Testis (tissue), 3 donors: ENCODE results near the gene EHMT1. TPM values are rescaled to one million over a fixed set of nuclear protein-coding genes. Genes with fewer than 3 reads are reported as not detected.

Source experiments
- DNase-seq: peaks from one replicate; pipeline ENCODE4 v3.0.0-alpha.2; 2019
- H3K27ac ChIP-seq, 2 donors: fragments of 200-600 bp; sonication (generic); one replicate each; pipeline ENCODE4 v1.5.1; 2019
- H3K27me3 ChIP-seq: fragments of 200-600 bp; sonication (generic); one replicate; pipeline ENCODE4 v1.5.1; 2019
- H3K36me3 ChIP-seq: fragments of 200-600 bp; sonication (generic); one replicate; pipeline ENCODE4 v1.5.1; 2017; ENCODE audit warnings: low read depth; ENCODE audit errors: missing control alignments
- H3K4me1 ChIP-seq: fragments of 200-600 bp; sonication (generic); one replicate; pipeline ENCODE4 v1.5.1; 2019
- H3K4me3 ChIP-seq, 2 donors: fragments of 200-600 bp; sonication (generic); one replicate each; pipeline ENCODE4 v1.5.1; 2017 to 2019
- H3K9me3 ChIP-seq: fragments of 200-600 bp; sonication (generic); one replicate; pipeline ENCODE4 v1.5.1; 2017
- CTCF ChIP-seq, 3 experiments: fragments of 450-650 bp in 2 of 3; fragments of 200-600 bp in 1 of 3; sonication (generic) in 1 of 3; IDR thresholded peaks; one replicate each; pipeline ENCODE4 v1.5.1; 2016 to 2019; ENCODE audit warnings: antibody characterized with exemption in 3 of 3, mild to moderate bottlenecking in 2 of 3, moderate library complexity in 1 of 3
- POLR2A ChIP-seq: fragments of 450-650 bp; IDR thresholded peaks from one replicate; pipeline ENCODE4 v1.6.1; 2017; ENCODE audit warnings: antibody characterized with exemption, mild to moderate bottlenecking, moderate library complexity
- WGBS, 2 donors: methylation state at CpG; one replicate each; pipeline ENCODE4 v1.1.5; 2018; 5-methylcytosine and 5-hydroxymethylcytosine counted together
- intact Hi-C: fragments of 100-400 bp; cut with DNase I; formaldehyde crosslinking; loops from one replicate; pipeline ENCODE4 v1.15.1; 2023; ENCODE audit warnings: low total_unique reads
- polyA plus RNA-seq: library from polyadenylated mRNA; stranded (reverse); fragments of 350-450 nt; fragmentation: Illumina TruSeq; extraction: RNeasy Lipid Tissue Mini Kit (QIAGEN cat#74804); gene quantifications from one replicate; pipeline ENCODE4 v1.2.3, GENCODE V29; 2014; ENCODE audit warnings: low read depth, low replicate concordance; ENCODE audit not compliant: insufficient read depth
- total RNA-seq, 2 donors: library from RNA; depleted of rRNA; stranded (reverse); fragments of >200 nt; gene quantifications; one replicate each; pipeline ENCODE4 v1.2.3, GENCODE V29; 2016

EHMT1 gene
- total and polyA plus RNA-seq, 3 donors from 2014 or later, result 116 to 207 (median 193) TPM

- H3K36me3 ChIP-seq, result no peaks in the 10 kb centered on the region
- WGBS, 2 donors, result 83 to 85% methylated on average over 4 of the region's 4 CpGs
- TF ChIP-seq CTCF (IDR thresholded peaks at IDR 0.05) (no peak), POLR2A (no peak)
- no peak overlapping the region for H3K27ac ChIP-seq
- intact Hi-C loops, result no loop called here
- H3K27me3 ChIP-seq, result no peaks in the 10 kb centered on the region
- no peaks in the 10 kb centered on the region for H3K9me3 ChIP-seq
- H3K4me3 ChIP-seq, result no peak overlapping the region
- peaks cover 53% of the 10 kb centered on the region for H3K4me1 ChIP-seq
- DNase-seq, result no peak
These were observed 44.8 kb downstream of the EHMT1 start for GRCh38 chr9:137663584-137663983.

DNA sequence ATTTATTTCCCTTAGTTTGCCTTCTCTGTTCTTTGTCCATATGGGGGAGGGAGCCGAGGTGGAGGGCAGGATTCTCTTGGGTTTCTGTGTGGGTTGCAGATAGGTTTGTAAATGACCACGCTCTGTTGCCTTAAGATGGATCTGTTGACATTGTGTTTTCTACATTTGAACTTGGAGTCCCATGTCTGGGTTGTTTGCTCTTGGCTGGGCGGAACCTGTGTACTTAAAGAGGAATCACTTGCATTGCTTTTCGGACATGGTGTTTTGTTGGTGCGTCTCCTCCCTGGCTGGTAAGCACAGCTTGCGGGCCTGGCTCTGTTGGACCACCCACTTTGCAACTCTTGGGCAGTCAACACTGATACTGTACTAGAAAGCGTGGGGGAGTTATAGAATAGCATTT is 45.9 kb downstream of the EHMT1 start:
- no peak overlapping the region for H3K4me3 ChIP-seq
- H3K4me1 ChIP-seq, result peaks cover 61% of the 10 kb centered on the region
- H3K27ac ChIP-seq, result peak overlapping the region; percentile 71 to 73
- WGBS, 2 donors, result 32 to 36% methylated on average over 7 of the region's 7 CpGs
- no peaks in the 10 kb centered on the region for H3K9me3 ChIP-seq
- H3K27me3 ChIP-seq, result no peaks in the 10 kb centered on the region
- TF ChIP-seq POLR2A, result no peak
- no peak for TF ChIP-seq CTCF (IDR thresholded peaks at IDR 0.05)
- H3K36me3 ChIP-seq, result no peaks in the 10 kb centered on the region
- DNase-seq, result peak; percentile 63
- intact Hi-C loops, result no loop called here

DNA sequence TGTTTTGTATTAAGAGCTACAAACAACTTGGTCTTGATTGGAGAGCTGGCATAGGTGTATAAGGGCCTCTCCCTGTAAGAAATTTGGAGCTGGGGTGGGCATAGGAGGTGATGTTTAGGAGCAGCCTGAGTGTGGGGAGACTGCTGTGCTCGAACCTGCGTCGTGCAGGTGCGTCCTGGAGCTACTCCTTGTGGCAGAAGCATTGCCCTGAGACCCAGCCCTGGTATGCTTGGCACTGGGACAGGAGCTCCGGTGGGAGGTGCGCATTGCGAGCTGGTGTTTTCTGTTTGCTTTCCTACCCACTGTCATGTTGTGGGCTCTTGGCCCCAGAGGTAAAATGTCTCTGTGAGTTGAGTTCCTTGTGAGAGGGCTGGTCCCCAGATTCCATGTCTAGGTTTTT is 46.4 kb downstream of the EHMT1 start:
- Histone ChIP-seq H3K27me3 (no peaks in the 10 kb centered on the region), H3K9me3 (no peaks in the 10 kb centered on the region), H3K36me3 (no peaks in the 10 kb centered on the region), H3K4me3 (no peak overlapping the region), H3K27ac (peak overlapping the region; percentile 71 to 73), H3K4me1 (peaks cover 61% of the 10 kb centered on the region)
- WGBS, 2 donors, result 70 to 74% methylated on average over 7 of the region's 7 CpGs
- DNase-seq, result no peak
- TF ChIP-seq CTCF (IDR thresholded peaks at IDR 0.05) (no peak), POLR2A (no peak)
- intact Hi-C loops, result no loop called here

DNA sequence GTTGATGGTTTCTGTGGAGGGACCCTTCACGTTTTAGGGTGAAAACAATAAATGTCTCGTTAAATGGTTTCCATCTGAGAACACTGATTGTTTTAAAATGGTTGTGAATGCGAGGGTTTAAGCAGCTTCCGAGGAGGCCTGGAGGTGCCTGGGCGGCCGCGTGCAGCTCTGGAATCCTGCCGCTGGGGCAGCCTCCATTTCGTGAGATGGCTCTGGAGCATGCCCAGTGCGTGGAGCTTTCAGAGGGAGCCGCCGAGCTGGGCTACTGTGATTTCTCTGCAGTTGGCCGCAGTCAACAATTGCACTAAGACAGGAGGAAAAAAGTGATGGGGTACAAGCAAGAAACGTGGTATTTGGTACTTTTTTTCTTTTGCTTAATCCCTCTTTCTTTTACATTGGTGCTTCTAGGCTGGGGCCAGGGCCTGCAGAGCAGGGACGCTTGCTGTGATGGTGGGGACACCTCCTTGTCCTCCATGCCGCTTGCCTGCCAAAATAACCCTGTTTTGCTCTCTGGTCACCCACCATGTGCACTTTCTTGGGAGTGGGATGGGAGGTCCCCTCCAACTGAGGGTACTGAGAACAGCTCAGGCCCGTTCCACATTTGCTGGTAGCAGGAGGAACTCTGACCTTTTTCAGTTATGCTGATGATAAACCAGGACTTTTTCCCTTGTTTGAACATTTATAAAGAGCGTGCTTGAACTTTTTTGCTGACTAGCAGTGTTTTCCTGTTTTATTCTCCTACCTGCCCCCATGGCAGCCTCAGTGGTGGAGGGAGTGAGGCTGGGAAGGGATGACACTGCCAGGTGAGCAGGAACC is 47.1 kb downstream of the EHMT1 start:
- no peak overlapping the region for H3K4me3 ChIP-seq
- peaks cover 64% of the 10 kb centered on the region for H3K4me1 ChIP-seq
- intact Hi-C loops, result no loop called here
- no peaks in the 10 kb centered on the region for H3K36me3 ChIP-seq
- no peaks in the 10 kb centered on the region for H3K9me3 ChIP-seq
- no peak for TF ChIP-seq CTCF (IDR thresholded peaks at IDR 0.05)
- no peaks in the 10 kb centered on the region for H3K27me3 ChIP-seq
- 21 to 33% methylated on average over 17 to 18 of the region's 18 CpGs for WGBS, 2 donors
- H3K27ac ChIP-seq, result peak overlapping the region; percentile 71 to 73
- DNase-seq, result peak; percentile 61

- Histone ChIP-seq H3K36me3 (no peaks in the 10 kb centered on the region), H3K4me3 (no peak overlapping the region), H3K4me1 (peaks cover 69% of the 10 kb centered on the region), H3K27ac (peak overlapping the region; percentile 71 to 73), H3K27me3 (no peaks in the 10 kb centered on the region), H3K9me3 (no peaks in the 10 kb centered on the region)
- peak; percentile 75 for DNase-seq
- intact Hi-C loops, result no loop called here
- no peak for TF ChIP-seq POLR2A
- TF ChIP-seq CTCF (IDR thresholded peaks at IDR 0.05), result no peak
- WGBS, 2 donors, result 28 to 43% methylated on average over 8 of the region's 8 CpGs
These were observed 47.7 kb downstream of the EHMT1 start for GRCh38 chr9:137666513-137666822.
